A673 (cell line): ENCODE data around the gene ATG4B. TPM values are rescaled to one million over a fixed set of nuclear protein-coding genes. Genes with fewer than 3 reads are reported as not detected.

Source experiments
- BruUV-seq: library from RNA; stranded (reverse); fragments of 400-500 nt; replicated peaks from 2 replicates; lab custom pipeline; 2021; lab: Mats Ljungman, UMichigan
- CTCF ChIA-PET: fragments of 300-600 bp; sonication (Branson Sonifier 250); formaldehyde crosslinking; loops from one replicate; lab custom pipeline; 2022; ENCODE audit warnings: antibody characterized with exemption; lab: Charles Lee
- POLR2A ChIA-PET: fragments of 300-600 bp; sonication (Branson Sonifier 250); formaldehyde crosslinking; loops from one replicate; lab custom pipeline; 2022; ENCODE audit warnings: antibody characterized with exemption; ENCODE audit not compliant: low non-redundant PET; lab: Charles Lee
- DNase-seq: peaks from one replicate; pipeline ENCODE4 v3.0.0-alpha.2; 2015; ENCODE audit warnings: low spot score
- H3K27ac ChIP-seq: fragments of 200-600 bp; sonication (generic); 2 replicates; pipeline ENCODE4 v1.5.1; 2016; ENCODE audit warnings: mixed run types, low read depth, mild to moderate bottlenecking, mixed read lengths, antibody characterized with exemption, low read length; ENCODE audit not compliant: poor library complexity, severe bottlenecking
- H3K27me3 ChIP-seq: fragments of 200-600 bp; sonication (generic); replicated peaks from 2 replicates; pipeline ENCODE4 v1.6.1; 2017; ENCODE audit warnings: mixed run types, low read depth, mild to moderate bottlenecking, mixed read lengths, antibody characterized with exemption, low read length; ENCODE audit not compliant: insufficient read depth, poor library complexity
- H3K36me3 ChIP-seq: fragments of 200-600 bp; sonication (generic); 2 replicates; pipeline ENCODE4 v1.6.1; 2016; ENCODE audit warnings: mixed run types, mild to moderate bottlenecking, mixed read lengths, antibody characterized with exemption, low read length; ENCODE audit not compliant: insufficient read depth, poor library complexity, severe bottlenecking
- H3K4me1 ChIP-seq: fragments of 200-600 bp; sonication (generic); 2 replicates; pipeline ENCODE4 v1.6.1; 2017; ENCODE audit warnings: mixed run types, mild to moderate bottlenecking, mixed read lengths, antibody characterized with exemption, low read length; ENCODE audit not compliant: insufficient read depth, poor library complexity, severe bottlenecking
- H3K4me3 ChIP-seq: fragments of 200-600 bp; sonication (generic); 2 replicates; pipeline ENCODE4 v1.5.1; 2016; ENCODE audit warnings: low read depth, mixed run types, mild to moderate bottlenecking, mixed read lengths, low read length; ENCODE audit not compliant: poor library complexity, severe bottlenecking
- H3K9me3 ChIP-seq: fragments of 200-600 bp; sonication (generic); 2 replicates; pipeline ENCODE4 v1.6.1; 2016; ENCODE audit warnings: mixed run types, low read depth, mild to moderate bottlenecking, mixed read lengths, antibody characterized with exemption, low read length; ENCODE audit not compliant: poor library complexity, severe bottlenecking
- CTCF ChIP-seq: fragments of 300-800, 200-600 bp; sonication (generic); conservative IDR thresholded peaks from 2 replicates; pipeline ENCODE4 v1.5.1; 2017; ENCODE audit warnings: low read depth, mild to moderate bottlenecking, antibody characterized with exemption, low read length, moderate library complexity, mixed read lengths
- EZH2 ChIP-seq: fragments of 200-600 bp; sonication (generic); IDR thresholded peaks from 2 replicates; pipeline ENCODE4 v1.6.1; 2017; ENCODE audit warnings: borderline replicate concordance, low read depth, mild to moderate bottlenecking, mixed read lengths, antibody characterized with exemption, low read length; ENCODE audit not compliant: poor library complexity, severe bottlenecking
- intact Hi-C: fragments of 100-400 bp; cut with micrococcal nuclease; formaldehyde crosslinking; loops from one replicate; pipeline ENCODE4 v1.10.0; 2022; ENCODE audit not compliant: unreplicated experiment
- total RNA-seq: library from RNA; stranded (reverse); gene quantifications from 2 replicates; pipeline ENCODE4 v1.2.3, GENCODE V29; 2021

The ATG4B gene
- total RNA-seq, 1 experiment from 2014 or later, result 102 TPM

GRCh38 chr2:241639385-241639784 lies 1.9 kb downstream of the ATG4B start:
- Histone ChIP-seq H3K4me3 (no peak overlapping the region), H3K27ac (no peak overlapping the region), H3K9me3 (no peaks in the 10 kb centered on the region), H3K4me1 (peaks cover 5% of the 10 kb centered on the region), H3K27me3 (no peaks in the 10 kb centered on the region), H3K36me3 (peaks cover 13% of the 10 kb centered on the region)
- no TSS peak for BruUV-seq
- ChIA-PET POLR2A (no interaction called here), CTCF (no interaction called here)
- intact Hi-C loops, result no loop called here
- no peak for DNase-seq
- TF ChIP-seq CTCF (no peak), EZH2 (no peak)

- Histone ChIP-seq H3K36me3 (peaks cover 10% of the 10 kb centered on the region), H3K27ac (no peak overlapping the region), H3K4me1 (peaks cover 5% of the 10 kb centered on the region), H3K27me3 (no peaks in the 10 kb centered on the region), H3K4me3 (no peak overlapping the region), H3K9me3 (no peaks in the 10 kb centered on the region)
- no peak for TF ChIP-seq CTCF
- TF ChIP-seq EZH2, result no peak
- no TSS peak for BruUV-seq
- intact Hi-C loops, result no loop called here
- ChIA-PET CTCF (no interaction called here), POLR2A (no interaction called here)
- DNase-seq, result no peak
Measured at GRCh38 chr2:241640165-241640795, 2.8 kb downstream of the ATG4B start.

- Histone ChIP-seq H3K27ac (no peak overlapping the region), H3K4me1 (peaks cover 5% of the 10 kb centered on the region), H3K27me3 (no peaks in the 10 kb centered on the region), H3K36me3 (peaks cover 10% of the 10 kb centered on the region), H3K4me3 (no peak overlapping the region), H3K9me3 (no peaks in the 10 kb centered on the region)
- no TSS peak for BruUV-seq
- POLR2A ChIA-PET, result interaction anchor here (0.7 kb wide), 1 partner anchor 20 kb away, joined by 9 read pairs; no protein-coding TSS in a partner anchor
- CTCF ChIA-PET, result no interaction called here
- no peak for TF ChIP-seq CTCF
- TF ChIP-seq EZH2, result no peak
- intact Hi-C loops, result no loop called here
- DNase-seq, result no peak
Measured at GRCh38 chr2:241641631-241642030, 4.1 kb downstream of the ATG4B start.
